Chondrocyte (in vitro differentiated cells): Measurements from ENCODE around the gene NEIL3. TPM values are rescaled to one million over a fixed set of nuclear protein-coding genes. Genes with fewer than 3 reads are reported as not detected.

ENCODE experiments used
- DNase-seq: peaks from one replicate; pipeline ENCODE4 v3.0.0; 2021; ENCODE audit warnings: mixed read lengths, low spot score
- H3K27ac Mint-ChIP-seq: one replicate; pipeline ENCODE4 v1.8.0; 2021; ENCODE audit warnings: mild to moderate bottlenecking, moderate library complexity, mixed read lengths; ENCODE audit not compliant: unreplicated experiment
- H3K27me3 Mint-ChIP-seq: 2 replicates; pipeline ENCODE4 v1.8.0; 2021; ENCODE audit warnings: low read depth, mixed read lengths
- H3K36me3 Mint-ChIP-seq: 2 replicates; pipeline ENCODE4 v1.8.0; 2021; ENCODE audit warnings: low read depth, mixed read lengths
- H3K4me1 Mint-ChIP-seq: 2 replicates; pipeline ENCODE4 v1.8.0; 2021; ENCODE audit warnings: low read depth, mild to moderate bottlenecking, mixed read lengths
- H3K4me3 Mint-ChIP-seq: one replicate; pipeline ENCODE4 v1.8.0; 2021; ENCODE audit warnings: mild to moderate bottlenecking, moderate library complexity, mixed read lengths; ENCODE audit not compliant: unreplicated experiment
- H3K9me3 Mint-ChIP-seq: 2 replicates; pipeline ENCODE4 v1.8.0; 2021; ENCODE audit warnings: low read depth, mixed read lengths
- total RNA-seq: library from RNA; stranded (reverse); gene quantifications from 3 replicates; pipeline ENCODE4 v1.2.1, GENCODE V29; 2021
- TF ChIP-seq, protein P1 (sequence below): fragments of 200-600 bp; sonication (generic); IDR thresholded peaks from 2 replicates; pipeline ENCODE4 v1.5.0; 2021; ENCODE audit warnings: antibody characterized with exemption, mild to moderate bottlenecking, moderate library complexity

NEIL3 gene
- total RNA-seq, 1 donor from 2014 or later, result 1.5 TPM

DNA sequence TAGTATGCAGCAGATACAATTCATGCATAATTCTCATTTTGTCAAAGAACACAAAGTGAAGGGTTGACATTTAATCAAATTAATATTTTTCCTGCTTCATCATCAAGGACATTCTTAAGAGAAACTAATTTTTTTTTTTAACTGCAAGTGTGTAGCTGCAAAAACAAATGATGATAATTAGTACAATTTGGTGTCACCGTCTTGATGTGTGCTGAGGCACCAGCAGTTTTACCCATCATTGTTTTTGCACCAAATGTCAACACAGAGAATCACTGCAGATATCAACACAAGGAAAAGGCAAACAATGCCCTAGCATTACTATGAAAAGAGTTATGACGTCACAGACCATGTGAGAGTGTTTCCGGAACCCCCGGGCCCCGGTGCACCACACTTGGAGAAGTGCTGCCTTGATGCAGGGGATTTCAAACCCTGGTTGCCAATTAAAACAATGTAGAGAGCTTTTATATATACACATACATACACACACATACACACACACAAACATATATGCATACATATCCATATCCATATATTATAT lies 76.7 kb downstream of the NEIL3 start:
- Mint-ChIP-seq H3K9me3 (peaks cover 5% of the 10 kb centered on the region), H3K27me3 (peaks cover 3% of the 10 kb centered on the region), H3K27ac (peak overlapping the region; percentile 17), H3K4me1 (peaks cover 19% of the 10 kb centered on the region), H3K4me3 (no peak overlapping the region), H3K36me3 (no peaks in the 10 kb centered on the region)
- TF ChIP-seq, protein P1, sequence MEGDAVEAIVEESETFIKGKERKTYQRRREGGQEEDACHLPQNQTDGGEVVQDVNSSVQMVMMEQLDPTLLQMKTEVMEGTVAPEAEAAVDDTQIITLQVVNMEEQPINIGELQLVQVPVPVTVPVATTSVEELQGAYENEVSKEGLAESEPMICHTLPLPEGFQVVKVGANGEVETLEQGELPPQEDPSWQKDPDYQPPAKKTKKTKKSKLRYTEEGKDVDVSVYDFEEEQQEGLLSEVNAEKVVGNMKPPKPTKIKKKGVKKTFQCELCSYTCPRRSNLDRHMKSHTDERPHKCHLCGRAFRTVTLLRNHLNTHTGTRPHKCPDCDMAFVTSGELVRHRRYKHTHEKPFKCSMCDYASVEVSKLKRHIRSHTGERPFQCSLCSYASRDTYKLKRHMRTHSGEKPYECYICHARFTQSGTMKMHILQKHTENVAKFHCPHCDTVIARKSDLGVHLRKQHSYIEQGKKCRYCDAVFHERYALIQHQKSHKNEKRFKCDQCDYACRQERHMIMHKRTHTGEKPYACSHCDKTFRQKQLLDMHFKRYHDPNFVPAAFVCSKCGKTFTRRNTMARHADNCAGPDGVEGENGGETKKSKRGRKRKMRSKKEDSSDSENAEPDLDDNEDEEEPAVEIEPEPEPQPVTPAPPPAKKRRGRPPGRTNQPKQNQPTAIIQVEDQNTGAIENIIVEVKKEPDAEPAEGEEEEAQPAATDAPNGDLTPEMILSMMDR, result no peak
- DNase-seq, result no peak

DNA sequence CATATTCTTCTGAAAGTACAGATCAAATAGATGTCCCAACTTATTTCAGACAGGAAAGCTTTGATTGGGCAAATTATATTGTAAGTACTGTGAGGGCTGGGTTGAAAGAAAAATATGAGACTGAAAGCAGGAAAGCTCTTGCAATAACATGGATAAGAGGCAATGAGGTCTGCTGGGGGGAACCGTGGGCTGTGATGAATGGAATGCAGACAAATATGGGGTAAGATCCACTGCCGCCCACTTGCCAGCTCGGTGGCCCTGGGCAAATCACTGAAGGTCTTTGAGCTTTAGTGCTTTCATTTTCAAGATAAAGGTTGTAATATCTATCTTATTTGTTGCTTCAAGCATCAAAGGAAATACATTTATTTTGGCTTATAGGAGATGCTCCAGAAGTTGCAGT lies 81.6 kb downstream of the NEIL3 start:
- H3K4me1 Mint-ChIP-seq, result peaks cover 7% of the 10 kb centered on the region
- H3K36me3 Mint-ChIP-seq, result no peaks in the 10 kb centered on the region
- DNase-seq, result no peak
- H3K4me3 Mint-ChIP-seq, result no peak overlapping the region
- H3K9me3 Mint-ChIP-seq, result no peaks in the 10 kb centered on the region
- peaks cover 3% of the 10 kb centered on the region for H3K27me3 Mint-ChIP-seq
- TF ChIP-seq, protein P1, result no peak
- no peak overlapping the region for H3K27ac Mint-ChIP-seq

DNA sequence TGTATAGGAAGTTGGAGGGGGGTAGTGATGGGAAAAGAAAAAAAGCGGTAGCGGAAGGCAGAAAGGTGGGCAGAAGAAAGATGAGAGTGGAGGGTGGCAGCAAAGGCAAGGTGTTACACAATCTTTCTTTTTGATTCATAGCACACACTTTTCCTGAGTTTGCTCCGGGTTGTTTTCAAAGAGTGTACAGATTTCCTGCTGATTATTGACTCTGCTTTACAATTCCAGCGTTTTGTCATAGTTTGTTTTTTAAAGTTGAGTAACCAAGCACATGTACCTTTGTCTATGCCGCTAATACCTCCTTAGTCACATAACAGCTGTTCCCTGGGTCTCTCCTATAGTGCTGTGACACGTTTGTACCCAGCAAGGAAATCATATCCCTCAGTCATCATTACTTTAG lies 82.3 kb downstream of the NEIL3 start:
- no peaks in the 10 kb centered on the region for H3K36me3 Mint-ChIP-seq
- DNase-seq, result no peak
- H3K27me3 Mint-ChIP-seq, result peaks cover 3% of the 10 kb centered on the region
- peaks cover 4% of the 10 kb centered on the region for H3K4me1 Mint-ChIP-seq
- H3K9me3 Mint-ChIP-seq, result no peaks in the 10 kb centered on the region
- no peak overlapping the region for H3K27ac Mint-ChIP-seq
- TF ChIP-seq, protein P1, result no peak
- no peak overlapping the region for H3K4me3 Mint-ChIP-seq

DNA sequence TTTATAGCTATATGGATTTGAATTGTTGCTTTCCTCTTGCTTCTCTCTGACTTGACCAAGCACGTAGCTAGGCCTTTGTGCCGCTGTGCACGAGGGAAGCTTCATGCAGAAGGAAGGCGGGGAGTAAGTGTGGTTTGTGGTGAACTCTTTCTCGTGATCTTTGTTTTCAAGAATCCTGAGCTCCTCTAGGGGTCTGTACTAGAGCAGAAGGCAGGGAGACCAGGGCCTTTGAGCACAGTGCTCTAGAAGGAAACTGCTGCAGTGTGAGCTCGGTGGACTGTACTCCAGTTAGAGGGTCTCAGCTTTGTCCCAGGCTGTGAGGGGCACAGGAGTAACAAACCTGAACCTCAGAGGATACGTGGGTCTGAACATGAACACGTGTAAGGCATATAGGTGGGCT lies 83.6 kb downstream of the NEIL3 start:
- Mint-ChIP-seq H3K36me3 (no peaks in the 10 kb centered on the region), H3K27me3 (peaks cover 3% of the 10 kb centered on the region), H3K4me3 (no peak overlapping the region), H3K4me1 (peaks cover 4% of the 10 kb centered on the region), H3K27ac (no peak overlapping the region), H3K9me3 (peaks cover 9% of the 10 kb centered on the region)
- TF ChIP-seq, protein P1, result no peak
- no peak for DNase-seq

DNA sequence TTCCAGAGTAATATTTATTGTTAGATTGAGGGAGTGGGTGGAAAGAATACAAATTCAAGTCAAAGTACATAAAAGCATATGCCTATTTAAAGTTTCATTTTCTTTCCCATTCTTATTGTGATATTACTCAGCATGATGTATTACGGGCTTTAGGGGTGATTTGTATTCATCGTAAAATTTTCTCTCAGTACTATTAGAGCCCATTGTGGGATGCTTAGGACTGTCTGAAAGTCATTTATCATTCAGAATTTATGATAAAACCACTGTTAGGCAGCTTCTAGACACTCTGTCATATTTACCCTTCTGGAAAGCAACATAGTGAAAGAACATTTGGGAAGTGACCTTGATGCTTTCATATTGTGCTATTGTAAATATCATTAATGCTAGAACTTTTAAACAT lies 86.7 kb downstream of the NEIL3 start:
- Mint-ChIP-seq H3K27me3 (no peaks in the 10 kb centered on the region), H3K36me3 (no peaks in the 10 kb centered on the region), H3K4me3 (no peak overlapping the region), H3K9me3 (peaks cover 17% of the 10 kb centered on the region), H3K4me1 (peaks cover under 1% of the 10 kb centered on the region), H3K27ac (no peak overlapping the region)
- TF ChIP-seq, protein P1, result no peak
- no peak for DNase-seq
